Panc1 (cell line): ENCODE data around the gene AFF3. TPM values are rescaled to one million over a fixed set of nuclear protein-coding genes. Genes with fewer than 3 reads are reported as not detected.

ENCODE experiments used
- ATAC-seq: fragments of 200-7000 bp; cut with Tn5 transposase; 2 replicates; pipeline ENCODE4 v1.9.1; 2020; ENCODE audit warnings: mild to moderate bottlenecking, moderate library complexity
- BruUV-seq: library from RNA; stranded (reverse); fragments of 400-500 nt; replicated peaks from 2 replicates; lab custom pipeline; 2021; lab: Mats Ljungman, UMichigan
- CTCF ChIA-PET: fragments of 300-600 bp; sonication (Branson Sonifier 250); formaldehyde crosslinking; loops from one replicate; lab custom pipeline; 2022; ENCODE audit warnings: antibody characterized with exemption; lab: Charles Lee
- POLR2A ChIA-PET: fragments of 300-600 bp; sonication (Branson Sonifier 250); formaldehyde crosslinking; loops from one replicate; lab custom pipeline; 2022; ENCODE audit warnings: antibody characterized with exemption; lab: Charles Lee
- DNase-seq: peaks from one replicate; pipeline ENCODE4 v3.0.0-alpha.2; 2010; ENCODE audit warnings: low read depth, low spot score
- H3K27ac ChIP-seq: 2 replicates; pipeline ENCODE4 v1.5.1; 2011; ENCODE audit warnings: mild to moderate bottlenecking, low read length, inconsistent platforms
- H3K27me3 ChIP-seq: fragments of 200-500 bp; sonication (Bioruptor generic); 2 replicates; pipeline ENCODE4 v1.6.0; 2014; ENCODE audit warnings: low read length, inconsistent platforms; ENCODE audit not compliant: control insufficient read depth, insufficient read depth
- H3K36me3 ChIP-seq: fragments of 200-500 bp; sonication (Bioruptor generic); 2 replicates; pipeline ENCODE4 v1.5.1; 2014; ENCODE audit warnings: inconsistent platforms, mild to moderate bottlenecking, low read length, moderate library complexity; ENCODE audit not compliant: control insufficient read depth, insufficient read depth
- H3K4me1 ChIP-seq: 2 replicates; pipeline ENCODE4 v1.5.1; 2011; ENCODE audit warnings: inconsistent platforms, mild to moderate bottlenecking, low read length, moderate library complexity; ENCODE audit not compliant: control insufficient read depth, insufficient read depth
- H3K4me3 ChIP-seq, 2 experiments: 2 replicates each; pipeline ENCODE4 v1.5.1; 2011 to 2012; ENCODE audit warnings: low read depth in 2 of 2, low read length in 2 of 2, mild to moderate bottlenecking in 2 of 2, inconsistent platforms in 1 of 2, moderate library complexity in 1 of 2
- H3K9me3 ChIP-seq: fragments of 200-500 bp; sonication (Bioruptor generic); 2 replicates; pipeline ENCODE4 v1.5.1; 2014; ENCODE audit warnings: low read depth, mild to moderate bottlenecking, inconsistent platforms, low read length, moderate library complexity; ENCODE audit not compliant: control insufficient read depth, insufficient read depth
- POLR2AphosphoS5 ChIP-seq: IDR thresholded peaks from 2 replicates; pipeline ENCODE4 v1.6.1; 2012; ENCODE audit warnings: mild to moderate bottlenecking, low read depth, low read length, moderate library complexity
- REST ChIP-seq, 2 experiments: IDR thresholded peaks; 2 replicates each; pipeline ENCODE4 v1.6.1; 2011 to 2012; ENCODE audit warnings: low read depth in 2 of 2, control low read depth in 1 of 2, low read length in 1 of 2, mild to moderate bottlenecking in 1 of 2, moderate library complexity in 1 of 2; ENCODE audit not compliant: insufficient read depth in 1 of 2
- SIN3A ChIP-seq: IDR thresholded peaks from 2 replicates; pipeline ENCODE4 v1.6.1; 2012; ENCODE audit warnings: low read depth, mild to moderate bottlenecking, low read length, moderate library complexity, borderline replicate concordance; ENCODE audit not compliant: insufficient read depth
- TCF7L2 ChIP-seq: IDR thresholded peaks from 2 replicates; pipeline ENCODE4 v1.6.1; 2011; ENCODE audit warnings: mild to moderate bottlenecking, low read depth, low read length, inconsistent platforms
- in situ Hi-C: cut with HindIII; loops from 2 replicates; pipeline ENCODE4 v1.10.0; 2016; ENCODE audit warnings: low sequenced_read_pairs, low pct_unique_long_range_greater_than_20kb
- intact Hi-C: fragments of 100-400 bp; cut with micrococcal nuclease; formaldehyde crosslinking; loops from one replicate; pipeline ENCODE4 v1.10.0; 2022; ENCODE audit not compliant: unreplicated experiment
- total RNA-seq: library from RNA; stranded (reverse); gene quantifications from one replicate; pipeline ENCODE4 v1.2.1, GENCODE V29; 2021; ENCODE audit not compliant: unreplicated experiment
- TF ChIP-seq, protein P1 (sequence below): fragments of 450-650 bp; IDR thresholded peaks from 2 replicates; pipeline ENCODE4 v1.5.1; 2017; ENCODE audit warnings: mild to moderate bottlenecking

AFF3 gene
- total RNA-seq, 1 experiment from 2014 or later, result 2.2 TPM

- CTCF ChIA-PET, result no interaction called here
- H3K9me3 ChIP-seq, result no peaks in the 10 kb centered on the region
- DNase-seq (no peak), ATAC-seq (no peak)
- H3K36me3 ChIP-seq, result no peaks in the 10 kb centered on the region
- H3K4me3 ChIP-seq, result no peak overlapping the region
- H3K27me3 ChIP-seq, result peaks cover 3% of the 10 kb centered on the region; the same call in 1 of the 2 replicates
- no TSS peak for BruUV-seq
- intact Hi-C loops (no loop called here), in situ Hi-C loops (no loop called here)
- no peak overlapping the region for H3K27ac ChIP-seq
- TF ChIP-seq REST (IDR thresholded peaks at IDR 0.05; ENCODE audit: insufficient read depth in 1 of 2, low read depth in 2 of 2, low read length in 1 of 2) (no peak), POLR2AphosphoS5 (no peak), TCF7L2 (no peak), SIN3A (no peak)
- TF ChIP-seq, protein P1, sequence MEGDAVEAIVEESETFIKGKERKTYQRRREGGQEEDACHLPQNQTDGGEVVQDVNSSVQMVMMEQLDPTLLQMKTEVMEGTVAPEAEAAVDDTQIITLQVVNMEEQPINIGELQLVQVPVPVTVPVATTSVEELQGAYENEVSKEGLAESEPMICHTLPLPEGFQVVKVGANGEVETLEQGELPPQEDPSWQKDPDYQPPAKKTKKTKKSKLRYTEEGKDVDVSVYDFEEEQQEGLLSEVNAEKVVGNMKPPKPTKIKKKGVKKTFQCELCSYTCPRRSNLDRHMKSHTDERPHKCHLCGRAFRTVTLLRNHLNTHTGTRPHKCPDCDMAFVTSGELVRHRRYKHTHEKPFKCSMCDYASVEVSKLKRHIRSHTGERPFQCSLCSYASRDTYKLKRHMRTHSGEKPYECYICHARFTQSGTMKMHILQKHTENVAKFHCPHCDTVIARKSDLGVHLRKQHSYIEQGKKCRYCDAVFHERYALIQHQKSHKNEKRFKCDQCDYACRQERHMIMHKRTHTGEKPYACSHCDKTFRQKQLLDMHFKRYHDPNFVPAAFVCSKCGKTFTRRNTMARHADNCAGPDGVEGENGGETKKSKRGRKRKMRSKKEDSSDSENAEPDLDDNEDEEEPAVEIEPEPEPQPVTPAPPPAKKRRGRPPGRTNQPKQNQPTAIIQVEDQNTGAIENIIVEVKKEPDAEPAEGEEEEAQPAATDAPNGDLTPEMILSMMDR, result no peak
- H3K4me1 ChIP-seq, result no peaks in the 10 kb centered on the region
- POLR2A ChIA-PET, result no interaction called here
Measured at GRCh38 chr2:99645960-99646359, 496.4 kb downstream of the AFF3 start.

- intact Hi-C loops, result no loop called here
- TF ChIP-seq, protein P1, result no peak
- no peak for TF ChIP-seq REST (IDR thresholded peaks at IDR 0.05; ENCODE audit: insufficient read depth in 1 of 2, low read depth in 2 of 2, low read length in 1 of 2)
- no peak for TF ChIP-seq TCF7L2
- no peak for TF ChIP-seq SIN3A
- TF ChIP-seq POLR2AphosphoS5, result no peak
- Histone ChIP-seq H3K9me3 (no peaks in the 10 kb centered on the region), H3K27me3 (peaks cover 3% of the 10 kb centered on the region; the same call in 1 of the 2 replicates), H3K36me3 (no peaks in the 10 kb centered on the region), H3K4me1 (no peaks in the 10 kb centered on the region), H3K27ac (no peak overlapping the region), H3K4me3 (no peak overlapping the region)
- DNase-seq (no peak), ATAC-seq (no peak)
- ChIA-PET POLR2A (no interaction called here), CTCF (no interaction called here)
- in situ Hi-C loops, result no loop called here
- no TSS peak for BruUV-seq
Measured at GRCh38 chr2:99644419-99644787, 498.0 kb downstream of the AFF3 start.
